SKM-1 treated with dmso at 0.1 percent for 144 hours (cell line): ENCODE measurements around the gene DMGDH.
A peak's percentile ranks its signal among the peaks of the same experiment; 100 is the strongest.
"Not testable (repeated sequence)": the region's sequence is repeated elsewhere in the genome, so short reads cannot be mapped to it uniquely, and the experiment has no call there.

Experiments
- DNase-seq: peaks from one replicate; lab custom pipeline; 2025; ENCODE audit not compliant: unreplicated experiment; lab: John Stamatoyannopoulos, UW

Gene DMGDH

DNA sequence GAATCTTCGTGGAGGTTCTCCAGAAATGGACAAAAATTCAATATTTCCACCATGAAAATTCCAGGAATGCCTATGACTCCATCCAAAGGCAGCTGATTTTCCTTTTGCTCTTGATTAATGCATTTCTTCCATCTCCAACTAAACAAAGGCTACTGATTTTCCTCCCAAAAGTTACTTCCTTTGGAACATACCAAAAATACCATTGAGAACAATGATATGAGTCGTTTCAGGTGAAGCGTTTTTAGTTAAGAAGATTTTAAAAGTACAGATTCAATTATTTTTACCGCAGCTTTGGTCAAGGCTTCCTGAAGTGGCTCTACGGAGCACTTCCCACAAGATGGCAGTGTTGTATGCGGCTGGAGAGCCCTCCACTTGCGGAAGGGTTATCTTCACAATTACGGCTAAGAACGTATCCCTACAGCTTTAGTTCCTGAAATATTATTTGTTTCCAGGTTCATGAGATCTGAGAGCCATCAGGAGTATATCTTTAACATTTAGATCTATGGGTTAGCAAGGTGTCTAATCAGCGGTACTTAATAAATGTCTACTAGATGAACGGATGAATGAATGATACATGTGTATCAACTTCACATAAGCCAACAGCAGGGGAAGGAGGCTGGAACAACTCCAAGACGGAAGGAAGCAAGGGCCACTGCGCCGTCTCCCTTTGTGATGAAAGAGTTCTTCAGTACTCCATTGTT, 48.5 kb downstream of the DMGDH start:
- DNase-seq: peak; percentile 22

GRCh38 chr5:79014631-79015030, 54.8 kb downstream of the DMGDH start:
- DNase-seq: no peak

GRCh38 chr5:79011869-79012268, 57.6 kb downstream of the DMGDH start:
- no peak for DNase-seq

- DNase-seq: no peak
Observed at GRCh38 chr5:79011219-79011836, 58.1 kb downstream of the DMGDH start.

- no peak for DNase-seq
Observed at GRCh38 chr5:79008362-79008761, 61.1 kb downstream of the DMGDH start.

DNA sequence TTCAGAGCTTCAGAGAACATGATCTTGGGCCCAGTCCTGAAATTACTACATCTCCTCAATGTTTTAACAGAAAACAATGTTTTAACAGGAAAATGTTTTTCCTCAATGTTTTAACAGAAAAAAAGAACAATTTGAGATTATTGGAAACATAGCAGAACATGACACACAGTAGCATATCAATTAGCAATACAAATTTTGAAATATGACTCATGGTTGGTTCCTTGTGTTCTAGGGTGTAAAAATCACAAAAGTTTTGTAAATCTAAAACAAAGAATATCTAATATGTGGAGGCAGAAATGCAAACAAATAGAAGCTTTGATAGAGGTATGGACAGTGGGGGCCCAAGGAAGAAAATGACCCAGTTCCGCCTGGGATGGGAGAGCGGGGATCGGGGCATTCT, 61.6 kb downstream of the DMGDH start:
- DNase-seq: no peak

DNA sequence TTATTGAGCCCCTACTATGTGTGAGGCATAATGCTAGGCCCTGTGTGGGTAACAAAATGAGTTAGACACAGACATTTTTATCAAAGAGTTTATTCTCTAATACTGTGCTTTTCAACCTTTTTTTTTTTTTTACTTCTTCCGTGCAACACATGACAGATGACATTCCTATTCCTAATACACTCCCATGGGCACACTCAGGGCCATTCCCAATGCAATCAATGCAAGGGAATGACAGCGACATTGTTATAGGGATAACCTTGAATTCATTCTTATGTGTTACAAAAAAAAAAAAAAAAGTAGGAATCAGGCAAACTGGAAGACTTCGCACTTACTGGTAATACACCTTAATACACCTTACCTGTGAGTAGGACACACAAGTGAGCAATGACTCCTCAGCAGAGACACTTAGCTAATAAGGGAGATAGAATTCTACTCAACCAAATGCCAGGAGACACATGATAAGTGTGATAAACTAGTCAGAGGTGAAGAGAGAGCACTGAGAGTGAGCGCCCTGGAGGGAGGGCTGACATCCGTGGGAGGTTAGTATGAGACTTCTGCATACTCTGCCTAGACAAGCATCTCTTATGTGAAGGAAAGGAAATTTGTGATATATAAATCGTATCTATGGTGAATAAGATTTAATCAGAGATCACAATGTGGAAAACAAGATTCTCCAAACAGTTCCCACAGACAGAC, 63.4 kb downstream of the DMGDH start:
- DNase-seq: no peak

- no peak for DNase-seq
Observed at GRCh38 chr5:79005151-79005550, 64.3 kb downstream of the DMGDH start.

GRCh38 chr5:79002374-79002773, 67.1 kb downstream of the DMGDH start:
- DNase-seq: no peak

DNA sequence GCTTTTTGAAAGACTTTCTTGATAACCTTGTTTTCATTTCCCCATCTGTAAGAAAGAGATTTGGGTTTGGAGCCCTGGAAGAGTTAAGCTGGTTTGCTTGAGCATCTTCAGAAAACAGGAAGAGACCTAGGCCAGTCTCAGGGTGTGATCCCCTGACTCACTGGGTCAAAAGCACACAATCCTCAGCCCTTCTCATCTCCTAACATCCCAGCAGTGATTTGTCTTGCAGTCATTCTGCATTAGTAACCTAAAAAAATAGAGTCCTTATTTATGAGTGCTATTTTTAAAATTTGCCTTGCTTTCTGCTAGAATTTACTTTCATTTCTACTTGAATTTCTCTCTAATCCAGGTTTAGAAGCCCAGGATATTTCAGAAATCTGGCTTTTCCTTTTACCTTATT, 68.0 kb downstream of the DMGDH start:
- DNase-seq: no peak

DNA sequence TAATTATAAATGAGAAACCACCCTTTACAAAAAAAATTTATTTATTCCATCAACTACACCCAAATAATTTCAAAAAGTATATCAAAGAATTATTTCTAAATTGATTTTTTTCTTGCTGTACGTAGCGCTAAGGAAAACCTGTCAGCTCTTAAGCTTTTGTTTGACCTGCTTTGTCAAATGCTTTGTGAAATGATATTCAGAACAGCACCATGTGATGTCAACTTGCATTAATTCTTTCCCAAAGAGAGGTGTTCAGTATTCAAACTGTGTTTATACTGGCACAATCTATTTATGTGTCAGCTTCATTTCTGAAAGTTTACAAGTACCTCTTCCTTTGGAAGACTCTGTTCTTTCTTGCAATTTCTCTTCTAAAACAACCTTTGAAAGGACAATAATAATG, 72.4 kb downstream of the DMGDH start:
- no peak for DNase-seq

- DNase-seq: no peak
Observed at GRCh38 chr5:78995521-78996007, 73.9 kb downstream of the DMGDH start.

- DNase-seq: no peak
Observed at GRCh38 chr5:78993165-78993564, 76.3 kb downstream of the DMGDH start.

DNA sequence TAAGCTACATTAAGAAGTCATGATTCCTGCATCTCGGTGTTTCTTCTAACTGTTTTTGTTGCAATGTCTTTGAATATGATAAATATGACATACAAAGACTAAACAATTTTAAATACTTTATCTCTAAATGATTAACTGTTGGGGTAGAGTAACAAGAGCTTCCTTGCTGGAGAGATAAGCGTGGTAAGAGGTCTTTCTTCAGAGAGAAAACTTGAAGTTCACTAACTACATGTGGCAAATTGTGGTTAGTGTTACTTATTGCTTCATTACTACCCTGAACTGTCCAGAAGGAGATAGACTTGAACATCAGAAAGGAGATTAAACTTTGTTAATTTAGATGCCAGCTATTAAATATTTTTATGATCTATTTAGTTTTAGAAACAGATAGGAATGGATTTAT, 77.3 kb downstream of the DMGDH start:
- peak; percentile 64 for DNase-seq

- no peak for DNase-seq
Observed at GRCh38 chr5:78989080-78989479, 80.4 kb downstream of the DMGDH start.

- peak; percentile 55 for DNase-seq
Observed at GRCh38 chr5:78985725-78986223, 83.7 kb downstream of the DMGDH start.

- peak; percentile 60 for DNase-seq
Observed at GRCh38 chr5:78985116-78985724, 84.3 kb downstream of the DMGDH start, which contains the start of gene ARSB. ARSB (minus strand) TSS chr5:78985310; CDS start chr5:78985248, 62 bp downstream.

DNA sequence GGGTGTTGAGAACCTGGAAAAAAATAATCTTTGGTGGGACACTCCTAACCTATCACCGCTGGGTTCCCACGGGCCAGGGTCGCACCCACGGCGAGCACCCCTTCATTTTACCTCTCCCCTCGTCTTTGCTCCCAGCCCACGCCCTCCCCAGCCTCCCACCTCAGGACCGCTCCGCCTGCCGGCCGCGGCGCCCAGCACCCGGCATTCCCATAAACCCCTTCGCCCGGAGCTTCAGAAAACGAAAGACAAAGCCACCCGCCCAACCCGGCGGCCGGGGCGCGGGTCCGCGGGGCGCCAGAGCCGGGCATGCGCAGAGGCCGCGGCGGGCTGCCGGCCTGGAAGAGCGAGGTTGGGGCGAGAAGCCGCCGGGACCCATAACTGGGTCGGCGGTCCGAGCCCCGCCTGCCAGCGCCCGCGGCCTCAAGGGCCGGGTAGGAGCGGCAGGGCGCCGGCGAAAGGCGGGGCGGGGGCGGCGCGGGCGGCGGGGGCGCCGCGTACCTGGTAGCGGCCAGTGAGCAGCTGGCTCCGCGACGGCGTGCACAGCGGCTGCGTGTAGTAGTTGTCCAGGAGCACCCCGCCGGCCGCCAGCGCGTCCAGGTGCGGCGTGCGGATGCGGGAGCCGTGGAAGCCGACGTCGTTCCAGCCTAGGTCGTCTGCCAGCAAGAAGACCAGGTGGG, 84.9 kb downstream of the DMGDH start:
- peak; percentile 65 for DNase-seq

DNA sequence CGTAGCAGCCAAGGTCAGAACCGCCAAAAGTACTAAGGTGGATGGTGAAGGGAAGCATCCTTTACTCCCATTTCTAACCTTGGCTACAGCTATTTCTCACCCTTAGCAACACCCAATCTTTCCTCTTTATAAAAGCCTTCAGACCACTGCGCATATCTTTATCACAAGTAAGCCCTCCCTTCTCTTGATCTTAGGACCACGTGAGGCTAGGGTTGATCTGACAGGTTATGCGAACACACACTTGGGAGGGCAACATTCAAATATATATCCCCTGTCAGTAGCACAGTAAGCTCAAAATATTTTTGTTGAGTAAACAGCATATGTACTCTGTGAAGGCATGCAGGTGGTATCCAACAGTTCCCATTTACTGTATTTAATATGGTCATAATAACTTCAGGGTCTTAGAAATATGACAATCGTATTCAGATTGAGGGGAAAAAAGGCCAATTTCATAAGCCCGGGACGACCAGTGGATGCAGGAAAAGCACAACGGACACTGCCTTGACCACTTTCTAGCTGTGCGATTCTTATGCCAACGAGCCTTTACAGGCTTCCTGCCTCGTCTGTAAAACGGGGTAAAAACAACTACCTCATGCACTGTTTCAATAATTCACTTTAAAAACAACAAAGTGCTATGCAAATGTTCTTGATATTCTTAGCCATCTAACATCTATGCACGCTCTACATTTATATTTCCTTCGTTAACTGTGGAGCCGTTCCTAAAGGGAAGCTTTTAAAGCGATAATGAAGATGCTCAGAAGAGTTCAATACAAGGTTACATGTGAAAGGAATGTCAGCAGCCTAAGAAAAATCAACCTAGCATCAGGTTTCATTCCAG, 85.7 kb downstream of the DMGDH start:
- peak; percentile 21 for DNase-seq

GRCh38 chr5:78983194-78983593, 86.3 kb downstream of the DMGDH start:
- DNase-seq: not testable (repeated sequence)
